ENCODE results near the gene CYS1. TPM values are rescaled to one million over a fixed set of nuclear protein-coding genes. Genes with fewer than 3 reads are reported as not detected.

Gene CYS1
- polyA plus RNA-seq, 1 experiment: 2.5 TPM

GRCh38 chr2:10061221-10061925 lies 18.8 kb downstream of the CYS1 start:
- no peak for TF ChIP-seq CTCF (IDR thresholded peaks at IDR 0.05; ENCODE audit: insufficient read depth, low read depth, low read length)
- Histone ChIP-seq H3K4me3 (ENCODE audit: low read depth, low read length) (no peak overlapping the region), H3K36me3 (ENCODE audit: control insufficient read depth, insufficient read depth, low read length) (no peaks in the 10 kb centered on the region), H3K27me3 (ENCODE audit: control insufficient read depth, insufficient read depth, low read length) (no peaks in the 10 kb centered on the region; the same call in 1 of the 2 replicates)
- DNase-seq (ENCODE audit: low read depth): no peak
- ChIA-PET POLR2A (no interaction called here), CTCF (interaction anchor here (2.0 to 5.6 kb wide), 2 partner anchors 8 to 11 kb away, joined by 6 to 40 read pairs; no protein-coding TSS in a partner anchor)

GRCh38 chr2:10059552-10060335 lies 20.5 kb downstream of the CYS1 start:
- TF ChIP-seq CTCF (IDR thresholded peaks at IDR 0.05; ENCODE audit: insufficient read depth, low read depth, low read length): no peak
- Histone ChIP-seq H3K27me3 (ENCODE audit: control insufficient read depth, insufficient read depth, low read length) (no peaks in the 10 kb centered on the region; the same call in 1 of the 2 replicates), H3K4me3 (ENCODE audit: low read depth, low read length) (no peak overlapping the region), H3K36me3 (ENCODE audit: control insufficient read depth, insufficient read depth, low read length) (peaks cover 4% of the 10 kb centered on the region)
- POLR2A ChIA-PET: no interaction called here
- CTCF ChIA-PET: interaction anchor here (0.9 to 5.6 kb wide), 3 partner anchors 10 to 375 kb away, joined by 4 to 40 read pairs (median 6); no protein-coding TSS in a partner anchor
- DNase-seq (ENCODE audit: low read depth): no peak

GRCh38 chr2:10059016-10059351 lies 21.2 kb downstream of the CYS1 start:
- no peak overlapping the region for H3K4me3 ChIP-seq (ENCODE audit: low read depth, low read length)
- no peak for DNase-seq (ENCODE audit: low read depth)
- H3K27me3 ChIP-seq (ENCODE audit: control insufficient read depth, insufficient read depth, low read length): no peaks in the 10 kb centered on the region; the same call in 1 of the 2 replicates
- H3K36me3 ChIP-seq (ENCODE audit: control insufficient read depth, insufficient read depth, low read length): peaks cover 6% of the 10 kb centered on the region
- no peak for TF ChIP-seq CTCF (IDR thresholded peaks at IDR 0.05; ENCODE audit: insufficient read depth, low read depth, low read length)
- ChIA-PET POLR2A (no interaction called here), CTCF (interaction anchor here (1.1 to 5.6 kb wide), 4 partner anchors 9 to 75 kb away, joined by 3 to 40 read pairs (median 10); no protein-coding TSS in a partner anchor)

GRCh38 chr2:10058251-10059015 lies 21.8 kb downstream of the CYS1 start:
- Histone ChIP-seq H3K4me3 (ENCODE audit: low read depth, low read length) (no peak overlapping the region), H3K36me3 (ENCODE audit: control insufficient read depth, insufficient read depth, low read length) (peaks cover 7% of the 10 kb centered on the region), H3K27me3 (ENCODE audit: control insufficient read depth, insufficient read depth, low read length) (no peaks in the 10 kb centered on the region; the same call in 1 of the 2 replicates)
- no peak for TF ChIP-seq CTCF (IDR thresholded peaks at IDR 0.05; ENCODE audit: insufficient read depth, low read depth, low read length)
- DNase-seq (ENCODE audit: low read depth): no peak
- POLR2A ChIA-PET: no interaction called here
- CTCF ChIA-PET: interaction anchor here (1.1 to 5.6 kb wide), 8 partner anchors 9 to 258 kb away, joined by 3 to 40 read pairs (median 6); no protein-coding TSS in a partner anchor

Data from BJ (cell line).